GM21723 (cell line): ENCODE data around the gene RAPH1.
A peak's percentile ranks its signal among the peaks of the same experiment; 100 is the strongest.

Experiments
- ATAC-seq: cut with Tn5 transposase; IDR thresholded peaks from one replicate; pipeline ENCODE4 v1.9.1; 2021; ENCODE audit warnings: mild to moderate bottlenecking, moderate library complexity; ENCODE audit not compliant: unreplicated experiment

Gene RAPH1

DNA sequence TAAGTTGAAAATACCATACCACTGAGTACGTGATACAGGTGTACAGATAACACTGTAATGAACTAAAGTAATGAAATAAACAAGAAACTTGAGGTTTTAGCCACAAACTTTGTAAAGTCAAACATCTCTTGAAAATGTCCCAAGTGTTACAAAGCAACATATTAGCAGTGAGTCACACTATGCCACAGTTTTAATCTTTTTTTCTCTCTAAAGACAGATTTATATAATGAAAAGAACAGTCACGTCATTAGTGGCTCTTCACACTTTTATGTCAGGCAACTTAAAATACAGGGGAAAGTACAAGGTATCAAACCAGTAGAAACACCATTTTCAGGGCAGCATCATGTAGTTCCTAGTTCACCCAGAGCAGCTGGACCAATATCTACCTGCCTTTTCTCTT is 42.1 kb downstream of the RAPH1 start:
- ATAC-seq = no peak

DNA sequence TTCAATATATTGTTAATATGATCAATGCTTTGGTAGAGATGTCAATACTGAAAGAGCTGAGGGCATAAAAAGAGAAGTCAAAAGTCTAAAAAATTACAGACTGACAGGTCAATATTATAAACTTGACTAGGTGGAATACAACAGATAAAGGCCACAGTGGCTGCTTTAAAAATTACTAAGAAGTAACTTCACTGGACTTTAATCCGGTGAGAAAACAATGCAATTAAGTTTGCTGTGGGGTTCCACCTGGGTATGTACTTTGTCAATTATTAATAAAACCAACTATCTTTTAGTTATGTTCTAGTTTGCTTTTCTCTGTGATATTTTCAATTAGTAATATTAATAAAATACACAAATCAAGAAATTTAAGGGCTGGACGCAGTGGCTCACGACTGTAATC is 44.7 kb downstream of the RAPH1 start:
- no peak for ATAC-seq

DNA sequence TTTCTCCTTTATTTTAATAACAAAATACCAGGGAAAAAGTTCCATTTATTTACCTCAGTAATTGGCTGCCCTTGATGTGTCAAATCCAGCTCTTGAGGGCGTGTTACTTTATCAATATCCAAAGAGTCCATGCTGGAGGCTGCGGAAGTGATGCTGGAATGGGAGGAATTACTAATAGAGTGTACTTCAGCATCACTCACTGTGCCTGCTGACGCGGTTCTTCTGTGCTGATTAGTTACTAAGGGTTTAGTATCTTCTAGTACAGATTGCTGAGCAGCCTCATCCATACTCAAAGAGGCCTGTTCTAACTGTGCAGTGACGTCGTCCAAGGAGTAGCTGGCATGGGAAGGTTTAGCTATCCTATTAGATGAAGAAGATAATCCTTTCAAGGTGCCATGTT is 45.6 kb downstream of the RAPH1 start:
- no peak for ATAC-seq

DNA sequence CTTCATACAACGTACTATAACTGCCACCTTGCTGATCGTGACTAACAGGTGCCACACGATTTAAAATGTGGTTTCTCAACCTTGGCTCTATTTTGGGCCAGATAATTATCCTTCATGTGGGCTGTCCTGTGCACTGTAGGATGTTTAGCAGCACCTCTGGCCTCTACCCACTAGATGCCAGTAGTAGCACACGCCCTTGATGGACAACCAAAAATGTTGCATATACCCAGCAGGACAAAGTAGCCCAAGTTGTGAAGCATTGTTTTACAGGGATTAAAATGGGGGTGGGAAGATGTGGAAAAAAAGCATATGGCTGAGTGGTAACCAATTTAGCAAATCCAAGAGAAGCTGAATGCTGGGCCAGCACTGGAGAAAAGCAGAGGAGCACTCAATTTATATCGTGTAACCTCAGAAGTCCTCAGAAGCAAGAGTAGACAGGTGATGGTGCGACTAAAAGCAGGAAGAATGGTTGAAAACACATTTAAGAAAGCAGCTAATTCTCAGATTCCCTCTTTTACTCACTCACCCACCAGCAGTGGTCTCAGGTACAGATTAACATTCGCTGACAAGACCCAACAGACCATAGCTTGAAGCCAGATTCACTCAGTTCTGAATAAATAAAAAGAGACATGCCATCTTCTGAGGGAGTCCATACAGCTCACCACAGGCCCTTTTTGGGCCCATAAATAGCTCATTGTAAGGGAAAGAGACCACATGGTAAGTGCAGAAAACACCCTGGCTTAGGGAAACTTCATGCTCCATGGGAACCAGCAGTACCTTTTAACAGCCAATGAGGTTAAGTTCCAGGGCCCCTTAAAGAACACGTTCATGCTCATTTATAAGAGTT is 50.6 kb downstream of the RAPH1 start:
- ATAC-seq = peak; percentile 79

DNA sequence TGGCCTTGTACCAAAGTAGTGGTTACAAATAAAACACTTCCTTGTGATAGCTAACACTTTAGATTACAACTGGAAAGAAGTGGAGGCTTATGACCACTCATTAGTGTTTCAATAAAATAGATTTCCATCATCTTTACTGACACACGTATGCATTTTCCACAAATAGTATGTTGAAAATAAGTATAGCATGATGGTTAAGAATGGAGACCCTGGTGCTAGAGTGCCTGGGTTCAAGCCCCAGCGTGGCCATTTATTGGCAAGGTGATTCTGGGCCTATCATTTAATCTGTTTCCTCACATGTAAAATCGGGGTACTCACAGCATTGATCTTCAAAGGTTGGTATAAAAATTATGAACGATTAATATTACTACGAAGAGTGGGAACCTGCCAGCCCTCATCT is 54.5 kb downstream of the RAPH1 start:
- no peak for ATAC-seq

DNA sequence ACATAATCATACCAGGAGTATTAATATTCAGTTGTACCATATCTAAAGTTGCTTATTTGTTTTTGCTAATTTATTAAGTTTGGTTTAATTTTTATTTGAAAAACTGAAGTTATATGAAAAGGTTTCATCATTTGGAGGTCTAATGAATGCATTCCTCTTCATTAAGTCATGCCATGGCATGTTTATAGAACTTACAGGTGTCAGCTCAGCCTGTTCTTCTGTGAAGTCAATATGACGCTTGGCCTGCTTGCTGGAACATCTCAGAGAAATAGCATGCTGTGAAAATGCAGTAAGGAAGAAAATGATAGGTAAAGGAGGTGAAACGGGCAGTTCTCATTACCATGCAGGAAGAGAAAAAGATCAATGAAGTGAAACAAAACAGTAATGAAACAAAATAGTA is 58.2 kb downstream of the RAPH1 start:
- ATAC-seq = no peak

DNA sequence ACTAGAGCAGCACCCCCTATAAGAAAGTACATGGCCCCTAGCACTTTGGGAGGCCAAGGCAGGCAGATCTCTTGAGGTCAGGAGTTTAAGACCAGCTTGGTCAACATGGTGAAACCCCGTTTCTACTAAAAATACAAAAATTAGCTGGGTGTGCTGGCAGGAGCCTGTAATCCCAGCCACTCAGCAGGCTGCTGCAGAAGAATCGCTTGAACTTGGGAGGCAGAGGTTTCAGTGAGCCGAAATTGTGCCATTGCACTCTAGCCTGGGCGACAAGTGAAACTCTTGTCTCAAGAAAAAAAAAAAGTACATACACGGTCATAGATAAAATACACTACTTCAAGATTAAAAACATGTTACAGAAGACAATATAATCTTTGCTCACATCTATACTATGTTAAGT is 63.8 kb downstream of the RAPH1 start:
- no peak for ATAC-seq

DNA sequence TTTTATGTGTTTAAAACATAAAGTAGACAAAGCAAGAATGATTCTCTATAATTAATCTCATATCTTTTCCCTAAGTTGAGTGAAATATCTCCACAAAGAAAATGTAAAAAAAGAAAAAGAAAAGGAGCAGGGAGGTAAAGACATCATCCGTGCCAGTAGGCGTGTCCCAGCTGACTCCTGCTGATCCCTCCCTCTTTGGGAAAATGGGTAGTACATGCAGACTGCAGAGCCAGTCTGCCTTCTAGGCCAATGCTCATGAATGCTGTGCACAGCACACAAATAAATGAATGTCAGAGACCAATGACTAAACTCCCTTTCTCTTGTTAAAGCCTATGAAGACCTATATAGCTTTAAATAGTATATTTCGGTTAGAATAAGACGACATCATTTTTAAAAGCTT is 64.7 kb downstream of the RAPH1 start:
- ATAC-seq = no peak

DNA sequence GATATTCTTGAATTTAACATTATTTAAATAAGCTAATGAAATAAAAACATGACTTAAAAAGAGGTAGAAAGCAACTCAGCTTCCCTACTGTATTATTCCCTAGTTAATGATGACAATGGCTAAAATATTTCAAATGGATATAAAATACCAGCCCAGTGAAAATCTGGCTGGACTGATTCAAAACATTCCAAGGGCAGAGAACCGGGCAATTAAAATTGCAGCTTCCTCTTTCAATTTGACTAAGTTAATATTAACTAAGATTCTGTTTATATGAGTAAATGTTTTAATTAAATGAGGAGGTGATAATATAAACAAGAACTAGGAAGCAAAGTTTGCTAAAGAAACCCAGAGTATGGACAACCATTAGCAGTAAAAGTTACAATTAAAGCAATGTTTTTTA is 65.6 kb downstream of the RAPH1 start:
- no peak for ATAC-seq

DNA sequence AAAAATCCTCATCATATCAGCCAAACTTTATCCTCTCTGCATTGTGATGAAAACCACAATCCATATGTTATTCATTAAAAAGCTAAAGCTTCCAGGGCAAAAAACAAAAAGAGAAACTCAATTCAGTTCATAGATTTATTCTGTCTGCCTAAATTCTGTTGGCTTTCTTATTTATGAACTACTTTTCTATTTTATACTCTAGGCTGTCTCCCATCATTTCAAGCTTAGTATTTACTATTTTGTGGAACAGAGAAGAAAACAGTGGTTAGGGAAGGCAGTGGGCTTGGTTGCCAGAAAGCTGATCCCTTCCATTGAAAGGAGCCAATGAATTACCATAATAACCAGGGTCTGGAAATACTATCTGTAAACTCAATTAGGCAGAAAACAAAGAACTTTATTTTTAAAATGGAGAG is 71.8 kb downstream of the RAPH1 start:
- ATAC-seq = no peak

DNA sequence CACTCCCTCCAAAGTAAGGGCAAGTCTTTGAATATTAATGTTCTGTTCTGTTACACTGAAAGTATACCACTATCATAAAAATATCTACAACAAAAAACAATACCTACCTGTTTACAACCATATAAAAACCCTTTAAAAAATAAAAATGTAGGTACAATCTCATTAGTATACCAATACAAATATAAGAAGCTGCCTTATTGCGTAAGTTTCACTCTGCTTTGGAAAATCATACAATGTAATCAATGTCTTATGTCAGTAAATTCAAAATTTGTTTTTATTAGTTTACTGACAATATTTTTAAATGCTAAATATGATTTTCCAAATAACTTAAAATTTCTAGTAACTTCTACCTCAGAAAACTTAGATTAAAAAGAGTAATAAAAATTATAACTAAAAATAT is 72.8 kb downstream of the RAPH1 start:
- no peak for ATAC-seq

DNA sequence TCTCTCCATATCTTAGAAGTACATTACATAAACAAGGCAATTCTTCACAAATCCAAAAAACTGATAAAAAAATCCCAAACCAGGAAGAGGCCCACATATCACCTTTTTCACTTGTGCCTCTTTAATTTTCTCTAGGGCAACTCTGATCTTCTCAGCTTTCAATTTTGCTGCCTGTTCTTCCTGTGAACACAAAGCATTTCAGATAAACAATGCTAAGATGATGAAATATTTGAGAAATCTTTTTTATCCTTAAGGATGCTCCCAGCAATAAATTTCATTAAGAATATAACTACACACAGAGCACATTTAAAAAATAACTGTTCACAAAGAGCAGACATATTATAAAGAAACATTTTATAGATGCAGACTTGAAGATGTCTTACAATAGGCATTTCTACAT is 73.4 kb downstream of the RAPH1 start:
- no peak for ATAC-seq

DNA sequence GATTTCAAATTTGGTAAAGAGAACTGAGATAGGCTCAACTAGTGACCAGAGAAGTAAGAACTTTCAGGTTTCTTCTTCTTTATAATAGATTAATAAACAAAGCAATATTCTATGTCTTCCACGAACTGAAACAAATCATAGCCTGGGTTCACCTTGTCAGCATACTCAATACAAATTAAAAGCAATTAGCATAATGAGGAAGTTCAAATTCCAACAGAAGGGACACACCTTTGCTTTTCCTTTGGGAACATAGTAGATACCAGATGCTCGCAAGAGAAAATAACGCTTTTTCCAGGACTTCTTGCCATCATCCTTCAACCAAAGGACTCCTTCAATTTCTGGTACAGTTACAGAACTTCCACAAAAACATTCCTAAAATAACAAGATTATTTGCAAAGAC is 79.9 kb downstream of the RAPH1 start:
- ATAC-seq = no peak

DNA sequence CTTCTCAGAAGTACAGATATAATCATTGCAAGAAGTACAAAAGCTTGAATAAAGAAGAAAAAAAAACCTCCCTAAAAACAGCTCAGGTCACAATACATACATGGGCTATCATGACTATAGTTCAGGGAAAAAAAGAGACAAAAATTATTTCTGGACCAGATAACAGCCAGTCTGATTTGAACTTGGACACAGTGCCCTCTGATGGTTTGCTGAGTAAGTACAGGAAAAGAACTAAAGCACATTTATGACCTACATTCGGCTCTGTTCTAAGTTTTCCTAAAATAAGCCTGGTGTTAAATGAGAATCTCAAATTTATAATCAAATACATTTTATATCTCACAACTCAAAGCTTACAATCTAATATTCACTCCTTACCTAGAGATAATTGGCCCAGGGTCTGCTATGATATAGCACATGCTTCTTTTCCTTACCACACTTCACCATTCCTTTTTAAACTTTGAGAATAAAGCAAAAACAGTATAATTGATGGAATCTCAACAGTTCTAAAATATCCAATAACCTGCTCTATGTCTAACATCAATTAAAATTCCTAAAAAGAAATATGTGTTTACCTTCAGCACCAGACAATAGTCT is 81.1 kb downstream of the RAPH1 start:
- peak; percentile 57 for ATAC-seq

DNA sequence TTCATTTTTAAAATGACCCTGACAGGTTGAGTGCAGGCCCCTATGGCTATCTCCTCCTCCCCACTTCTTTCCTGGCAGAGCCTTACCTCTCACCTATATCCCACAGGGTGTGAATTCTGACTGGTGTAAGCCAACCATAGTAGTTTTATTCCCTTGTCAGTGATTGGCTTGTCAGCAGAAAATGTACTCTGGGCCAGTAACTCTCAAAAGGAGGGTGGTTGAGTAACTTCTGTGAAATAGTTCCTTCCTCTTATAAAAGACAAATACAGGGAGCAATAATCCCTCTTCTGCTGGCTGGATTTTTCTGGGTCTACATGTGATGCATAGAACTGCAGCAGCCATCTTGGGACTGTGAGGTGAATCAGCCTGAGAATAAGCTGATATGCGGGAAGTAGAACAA is 83.4 kb downstream of the RAPH1 start:
- ATAC-seq = no peak

DNA sequence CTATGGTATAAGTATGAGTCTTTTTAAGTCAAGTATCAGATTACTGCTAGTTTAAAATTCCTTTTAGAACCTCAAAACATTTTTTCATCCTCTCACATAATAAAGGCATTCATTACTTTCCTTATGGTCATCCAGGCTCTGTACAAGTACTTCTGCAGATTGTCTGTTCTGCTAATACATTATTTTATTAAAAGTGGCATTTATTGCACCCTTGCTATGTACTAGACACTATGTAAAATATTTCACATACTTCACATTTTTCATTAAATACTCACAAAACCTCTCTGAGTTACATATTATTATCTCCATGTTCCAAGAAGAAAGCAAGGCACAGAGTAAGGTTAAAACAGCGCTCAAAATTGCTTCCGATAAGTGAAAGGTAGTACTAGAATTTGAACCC is 84.1 kb downstream of the RAPH1 start:
- no peak for ATAC-seq

DNA sequence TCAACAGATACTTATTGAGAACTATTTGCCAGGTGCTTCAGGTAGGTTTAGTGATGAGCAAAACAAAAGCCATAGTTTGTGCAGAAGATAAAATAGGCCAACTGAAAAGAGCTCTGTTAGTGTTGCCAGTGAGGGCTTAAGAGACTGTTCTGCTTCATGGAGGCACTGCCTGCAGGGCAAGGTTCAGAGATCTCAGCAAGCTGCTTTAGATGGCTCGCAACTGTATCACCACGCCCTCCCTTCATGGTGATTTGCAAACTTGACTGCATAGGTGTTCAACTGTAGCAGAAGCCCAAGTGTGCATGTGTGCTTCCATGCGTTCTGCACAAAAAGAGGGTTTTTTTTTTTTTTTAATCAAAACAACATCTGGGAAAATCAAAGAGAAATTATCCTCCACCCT is 84.5 kb downstream of the RAPH1 start:
- ATAC-seq = no peak

DNA sequence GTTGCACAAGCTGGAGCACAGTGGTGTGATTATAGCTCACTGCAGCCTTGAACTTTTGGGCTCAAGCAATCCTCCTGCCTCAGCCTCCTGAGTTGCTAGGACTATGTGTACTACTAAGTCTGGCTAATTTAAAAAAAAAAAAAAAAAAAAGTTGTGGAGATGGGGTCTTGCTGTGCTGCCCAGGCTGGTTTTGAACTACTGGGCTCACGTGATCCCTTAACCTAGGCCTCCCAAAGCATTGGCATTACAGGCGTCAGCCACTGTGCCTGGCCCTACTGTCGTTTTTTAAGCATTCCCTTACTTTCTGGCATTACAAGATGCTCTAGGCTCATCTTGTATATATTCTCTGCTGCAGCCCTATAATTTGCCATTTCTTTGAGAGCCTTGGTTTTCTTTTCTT is 88.3 kb downstream of the RAPH1 start:
- no peak for ATAC-seq

DNA sequence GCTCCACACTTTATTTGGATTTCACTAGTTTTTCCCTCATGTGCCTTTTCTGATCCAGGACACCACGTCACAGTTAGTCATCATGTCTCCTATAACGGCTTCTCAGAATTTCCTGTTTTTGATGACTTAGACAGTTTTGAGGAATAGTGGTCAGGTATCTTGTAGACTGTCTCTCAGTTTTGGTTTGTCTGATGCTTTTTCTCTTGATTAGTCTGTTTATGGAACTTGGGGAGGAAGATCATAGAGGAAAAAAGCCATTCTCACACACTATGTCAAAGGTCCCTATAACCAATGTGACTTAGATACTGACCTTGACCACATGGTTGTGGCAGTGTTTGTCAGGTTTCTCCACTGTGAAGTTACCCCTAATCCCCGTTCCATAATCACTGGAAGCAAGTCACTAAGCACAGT is 89.0 kb downstream of the RAPH1 start:
- no peak for ATAC-seq

DNA sequence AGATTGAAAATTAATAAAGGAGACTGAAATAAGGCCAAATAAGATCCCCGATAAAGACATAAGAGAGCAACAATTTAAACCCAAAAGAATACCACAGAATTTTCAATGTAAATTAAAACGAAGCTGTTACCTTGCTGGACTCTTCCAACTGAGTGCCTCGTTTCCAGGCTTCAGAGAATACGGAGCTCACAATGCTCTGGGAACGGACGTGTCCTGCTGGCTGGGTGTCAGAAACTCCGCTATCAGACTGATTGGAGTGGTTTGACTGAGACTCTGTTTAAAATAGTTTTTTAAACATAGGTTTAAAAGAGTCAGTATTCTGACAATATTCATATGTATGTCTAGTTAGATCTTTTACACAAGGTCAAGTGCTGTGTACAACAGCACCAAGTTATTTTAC is 90.4 kb downstream of the RAPH1 start:
- ATAC-seq = no peak

DNA sequence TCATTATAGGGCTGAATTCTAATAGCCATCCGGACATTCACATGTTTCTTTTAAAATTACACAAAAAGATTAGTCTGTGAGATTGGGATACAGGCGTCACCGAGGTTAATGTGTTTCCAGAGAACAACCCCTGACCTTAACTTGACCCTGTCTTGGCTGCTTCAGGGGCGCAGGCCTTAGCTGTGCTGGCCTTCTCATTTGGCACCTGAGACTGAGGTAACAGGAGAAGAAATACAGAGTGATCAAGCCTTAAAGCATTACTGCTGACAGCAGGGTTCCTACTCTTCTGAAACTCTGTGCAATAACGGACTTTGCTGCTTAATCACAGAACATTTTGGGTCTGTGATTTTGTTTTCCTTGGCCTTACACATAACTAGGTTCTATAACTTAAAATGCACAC is 92.6 kb downstream of the RAPH1 start:
- no peak for ATAC-seq

DNA sequence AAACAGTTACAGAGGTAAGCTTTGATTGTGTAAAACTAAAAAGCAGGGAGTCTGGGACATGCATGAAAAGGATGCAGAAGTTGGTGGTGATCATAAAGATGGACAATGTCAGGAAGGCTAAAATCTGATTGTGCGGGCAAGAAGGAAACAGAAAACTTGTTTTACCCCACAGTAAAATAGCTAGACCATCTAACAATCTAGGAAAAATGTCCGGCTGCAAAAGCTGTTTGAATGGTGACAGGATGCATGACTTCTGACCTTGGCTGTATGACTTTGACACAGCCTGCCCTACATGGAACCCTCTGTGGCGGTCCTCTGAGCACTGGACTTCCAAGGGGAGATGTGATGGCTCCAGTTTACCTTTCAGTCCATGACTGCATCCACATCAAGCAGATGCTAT is 93.6 kb downstream of the RAPH1 start:
- ATAC-seq = no peak

DNA sequence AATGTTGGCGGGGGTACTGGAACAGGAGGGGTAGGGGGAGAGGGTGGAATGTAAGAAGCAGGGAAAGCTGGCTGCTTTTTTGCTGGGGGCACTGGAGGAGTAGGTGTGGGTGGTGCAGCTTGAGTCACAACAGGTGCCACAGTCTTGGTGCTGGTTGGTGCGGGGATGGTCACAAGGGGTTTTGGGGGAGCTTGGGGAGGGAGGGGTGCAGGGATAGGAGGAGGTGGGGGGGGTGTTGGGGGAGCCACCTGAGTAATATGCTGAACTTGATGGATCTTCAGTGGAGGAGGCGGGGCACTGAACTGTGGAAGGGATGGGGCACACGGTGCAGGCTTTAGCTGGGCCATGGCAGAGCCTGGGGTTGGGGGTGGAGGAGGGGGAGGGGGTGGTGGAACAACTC is 94.4 kb downstream of the RAPH1 start:
- no peak for ATAC-seq
